ENCODE results near the gene FOSL1. TPM values are rescaled to one million over a fixed set of nuclear protein-coding genes. Genes with fewer than 3 reads are reported as not detected.
"Not testable (repeated sequence)": the region's sequence is repeated elsewhere in the genome, so short reads cannot be mapped to it uniquely, and the experiment has no call there.

FOSL1 gene
- total RNA-seq, 2 donors from 2014 or later: 7.4 to 9.5 TPM

- ATAC-seq (peak in 1 of 2 donors; percentile 25), DNase-seq (ENCODE audit: low spot score in 2 of 2) (no peak)
- H3K36me3 Mint-ChIP-seq: peaks cover 0 to 3% of the 10 kb centered on the region in 2 donors
- no peak overlapping the region for H3K27ac Mint-ChIP-seq
- H3K9me3 Mint-ChIP-seq: no peaks in the 10 kb centered on the region
Observed at GRCh38 chr11:65911682-65912568, 11.7 kb upstream of the FOSL1 start.

DNA sequence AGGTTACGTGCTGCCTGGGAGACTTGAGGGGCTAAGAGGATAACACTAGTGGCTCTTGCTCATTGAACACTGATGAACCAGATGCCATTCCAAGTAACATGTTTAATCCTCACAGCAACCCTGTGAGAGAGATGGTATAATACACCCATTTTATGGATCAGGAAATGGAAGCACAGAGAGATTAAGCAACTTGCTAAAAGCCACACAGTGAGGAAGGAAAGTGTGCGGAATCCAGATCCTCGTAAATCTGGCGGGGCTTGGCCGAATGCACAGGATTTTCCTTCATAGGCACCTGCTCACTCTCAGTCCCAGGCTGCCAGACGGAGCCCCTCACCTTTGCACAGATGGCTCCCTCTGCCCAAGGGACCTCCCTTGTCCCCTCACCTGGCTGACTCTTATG is 7.7 kb upstream of the FOSL1 start:
- H3K27ac Mint-ChIP-seq: no peak overlapping the region
- no peaks in the 10 kb centered on the region for H3K9me3 Mint-ChIP-seq
- no peaks in the 10 kb centered on the region for H3K36me3 Mint-ChIP-seq
- DNase-seq (ENCODE audit: low spot score in 2 of 2) (no peak), ATAC-seq (no peak)

DNA sequence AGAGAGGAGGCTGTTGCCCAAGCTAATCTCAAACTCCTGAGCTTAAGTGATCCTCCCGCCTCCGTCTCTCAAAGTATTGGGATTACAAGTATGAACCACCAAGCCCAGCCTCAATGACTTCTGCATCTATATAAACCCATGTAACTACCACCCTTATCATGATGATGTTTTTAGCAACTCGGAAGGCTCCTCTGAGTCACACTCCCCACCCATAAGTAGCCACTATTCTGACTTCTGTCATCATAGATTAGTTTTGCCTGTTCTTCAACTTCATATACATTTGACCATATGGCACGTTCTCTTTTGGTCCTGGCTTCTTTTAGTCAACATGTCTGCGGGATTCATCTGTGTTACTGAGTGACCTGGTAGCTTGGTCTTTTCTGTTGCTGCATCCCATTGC is 6.4 kb upstream of the FOSL1 start:
- no peak for ATAC-seq
- DNase-seq (ENCODE audit: low spot score in 2 of 2): no peak
- no peaks in the 10 kb centered on the region for H3K36me3 Mint-ChIP-seq
- H3K9me3 Mint-ChIP-seq: no peaks in the 10 kb centered on the region
- H3K27ac Mint-ChIP-seq: no peak overlapping the region

DNA sequence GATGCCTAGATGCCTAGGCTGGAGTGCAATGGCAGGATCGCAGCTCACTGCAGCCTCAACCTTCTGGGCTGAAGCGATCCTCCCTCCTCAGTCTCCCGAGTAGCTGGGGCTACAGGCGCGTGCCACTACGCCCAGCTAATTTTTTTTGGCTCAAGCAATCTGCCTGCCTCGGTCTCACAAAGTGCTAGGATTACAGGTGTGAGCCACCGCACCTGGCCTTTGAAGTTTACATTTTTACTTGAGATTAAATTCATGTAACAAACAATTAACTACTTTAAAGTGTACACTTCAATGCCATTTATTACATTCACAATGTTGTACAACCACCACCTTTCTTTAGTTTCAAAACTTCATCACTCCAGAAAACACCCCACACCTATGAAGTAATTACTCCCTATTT is 3.5 kb upstream of the FOSL1 start:
- Mint-ChIP-seq H3K9me3 (no peaks in the 10 kb centered on the region), H3K27ac (no peak overlapping the region), H3K36me3 (peaks cover 0 to 5% of the 10 kb centered on the region in 2 donors)
- no peak for DNase-seq (ENCODE audit: low spot score in 2 of 2)
- no peak for ATAC-seq

GRCh38 chr11:65903068-65903481 is 2.9 kb upstream of the FOSL1 start:
- H3K27ac Mint-ChIP-seq: no peak overlapping the region
- ATAC-seq (no peak), DNase-seq (ENCODE audit: low spot score in 2 of 2) (no peak)
- peaks cover 0 to 9% of the 10 kb centered on the region in 2 donors for H3K36me3 Mint-ChIP-seq
- H3K9me3 Mint-ChIP-seq: no peaks in the 10 kb centered on the region

DNA sequence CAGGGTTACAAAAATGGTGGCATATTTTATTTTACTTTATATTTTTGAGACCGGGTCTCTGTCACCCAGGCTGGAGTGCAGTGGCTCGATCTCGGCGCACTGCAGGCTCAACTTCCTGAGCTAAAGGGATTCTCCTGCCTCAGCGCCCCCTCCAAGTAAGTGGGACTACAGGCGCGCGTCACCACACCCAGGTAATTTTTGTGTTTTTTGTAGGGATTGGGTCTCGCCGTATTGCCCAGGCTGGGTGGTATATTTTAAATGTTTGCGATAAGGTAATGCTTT is 652 bp upstream of the FOSL1 start:
- Mint-ChIP-seq H3K9me3 (no peaks in the 10 kb centered on the region), H3K27ac (peak overlapping the region in 1 of 2 donors; percentile 97), H3K36me3 (peaks cover under 1 to 9% of the 10 kb centered on the region in 2 donors)
- no peak for ATAC-seq
- no peak for DNase-seq (ENCODE audit: low spot score in 2 of 2)

- peak; percentile 35 to 52 for ATAC-seq
- Mint-ChIP-seq H3K36me3 (peaks cover 9% of the 10 kb centered on the region in 2 donors), H3K27ac (peak overlapping the region; percentile 81 to 97), H3K9me3 (no peaks in the 10 kb centered on the region)
- DNase-seq (ENCODE audit: low spot score in 2 of 2): peak; percentile 71 to 89
Observed at GRCh38 chr11:65899356-65900124, 648 bp downstream of the FOSL1 start.

- Mint-ChIP-seq H3K27ac (peak overlapping the region; percentile 97 to 98), H3K36me3 (peaks cover 9 to 13% of the 10 kb centered on the region in 2 donors)
- ATAC-seq: no peak
Observed at GRCh38 chr11:65898656-65899355, 1.4 kb downstream of the FOSL1 start.

GRCh38 chr11:65897020-65897471 is 3.1 kb downstream of the FOSL1 start:
- DNase-seq (ENCODE audit: low spot score in 2 of 2) (no peak), ATAC-seq (peak in 1 of 2 donors; percentile 2)
- H3K9me3 Mint-ChIP-seq: no peaks in the 10 kb centered on the region
- peak overlapping the region; percentile 84 to 97 for H3K27ac Mint-ChIP-seq
- peaks cover 16 to 22% of the 10 kb centered on the region in 2 donors for H3K36me3 Mint-ChIP-seq

More at GRCh38 chr11:65898656-65899355, 1.4 kb downstream of the FOSL1 start:
- H3K9me3 Mint-ChIP-seq: no peaks in the 10 kb centered on the region
- no peak for DNase-seq (ENCODE audit: low spot score in 2 of 2)

- Mint-ChIP-seq H3K27ac (peak overlapping the region; percentile 84 to 97), H3K9me3 (no peaks in the 10 kb centered on the region), H3K36me3 (peaks cover 18 to 22% of the 10 kb centered on the region in 2 donors)
- ATAC-seq (peak in 1 of 2 donors; percentile 17), DNase-seq (ENCODE audit: low spot score in 2 of 2) (no peak)
Observed at GRCh38 chr11:65896034-65896999, 3.9 kb downstream of the FOSL1 start.

GRCh38 chr11:65895482-65895981 is 4.7 kb downstream of the FOSL1 start:
- peaks cover 18 to 22% of the 10 kb centered on the region in 2 donors for H3K36me3 Mint-ChIP-seq
- DNase-seq (ENCODE audit: low spot score in 2 of 2) (no peak), ATAC-seq (no peak)
- no peaks in the 10 kb centered on the region for H3K9me3 Mint-ChIP-seq
- H3K27ac Mint-ChIP-seq: peak overlapping the region; percentile 95 to 97

DNA sequence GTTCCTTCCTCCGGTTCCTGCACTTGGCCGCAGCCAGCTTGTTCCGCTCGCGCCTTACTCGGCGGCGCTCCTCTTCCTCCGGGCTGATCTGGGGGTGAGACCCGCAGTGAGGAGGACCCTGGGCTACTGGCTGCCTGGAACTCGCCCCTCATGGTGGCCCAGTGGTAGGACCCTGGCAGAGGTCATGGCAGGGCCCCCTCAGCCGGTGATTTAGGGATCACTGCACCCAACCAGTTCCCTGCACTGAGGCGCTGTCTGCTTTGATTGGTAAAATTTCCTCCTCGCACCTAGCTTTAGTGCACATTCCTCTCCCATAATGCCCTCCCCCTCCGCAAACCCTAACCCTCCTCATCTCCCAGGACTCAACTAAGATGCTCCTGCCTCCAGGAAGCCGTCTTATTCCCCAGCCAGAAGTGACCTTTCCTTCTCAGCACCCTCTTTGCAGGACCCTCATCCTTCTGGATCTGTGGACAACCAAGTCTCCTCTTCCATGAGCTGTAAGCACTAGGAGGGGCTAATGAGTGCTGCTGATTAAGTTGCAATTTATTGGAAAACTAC is 6.1 kb downstream of the FOSL1 start:
- Mint-ChIP-seq H3K36me3 (peaks cover 17 to 22% of the 10 kb centered on the region in 2 donors), H3K27ac (peak overlapping the region; percentile 94 to 97), H3K9me3 (no peaks in the 10 kb centered on the region)
- DNase-seq (ENCODE audit: low spot score in 2 of 2): no peak
- ATAC-seq: no peak

- H3K9me3 Mint-ChIP-seq: no peaks in the 10 kb centered on the region
- ATAC-seq (no peak), DNase-seq (ENCODE audit: low spot score in 2 of 2) (no peak)
- peaks cover 9 to 29% of the 10 kb centered on the region in 2 donors for H3K36me3 Mint-ChIP-seq
- peak overlapping the region; percentile 93 to 97 for H3K27ac Mint-ChIP-seq
Observed at GRCh38 chr11:65892661-65893317, 7.4 kb downstream of the FOSL1 start.

GRCh38 chr11:65892137-65892540 is 8.0 kb downstream of the FOSL1 start:
- peaks cover 9 to 29% of the 10 kb centered on the region in 2 donors for H3K36me3 Mint-ChIP-seq
- not testable (repeated sequence) for DNase-seq (ENCODE audit: low spot score in 2 of 2); ATAC-seq; H3K9me3 Mint-ChIP-seq
- peak overlapping the region; percentile 93 to 97 for H3K27ac Mint-ChIP-seq
